Mesendoderm (in vitro differentiated cells): ENCODE data around the gene IFT57.

ENCODE experiments used
- DNase-seq: peaks from one replicate; pipeline ENCODE4 v3.0.0; 2013
- H2AK5ac ChIP-seq: 2 replicates; pipeline ENCODE4 v1.6.1; 2013; ENCODE audit warnings: low read length, inconsistent platforms
- H2BK120ac ChIP-seq: 2 replicates; pipeline ENCODE4 v1.6.1; 2013; ENCODE audit warnings: low read depth, mild to moderate bottlenecking, low read length, moderate library complexity, mixed read lengths
- H2BK15ac ChIP-seq: replicated peaks from 2 replicates; pipeline ENCODE4 v1.6.1; 2013; ENCODE audit warnings: low read depth, mild to moderate bottlenecking, moderate library complexity
- H2BK5ac ChIP-seq: 2 replicates; pipeline ENCODE4 v1.6.1; 2013; ENCODE audit warnings: low read length, inconsistent platforms
- H3K18ac ChIP-seq: 2 replicates; pipeline ENCODE4 v1.6.1; 2013; ENCODE audit warnings: mild to moderate bottlenecking, low read length, mixed read lengths
- H3K23ac ChIP-seq: one replicate; pipeline ENCODE4 v1.6.1; 2013; ENCODE audit warnings: low read length
- H3K27ac ChIP-seq: 2 replicates; pipeline ENCODE4 v1.5.1; 2013; ENCODE audit warnings: low read depth, mild to moderate bottlenecking, inconsistent platforms, low read length, moderate library complexity
- H3K27me3 ChIP-seq: 2 replicates; pipeline ENCODE4 v1.6.1; 2013; ENCODE audit warnings: low read length, control low read depth, mild to moderate bottlenecking, inconsistent platforms; ENCODE audit not compliant: insufficient read depth, poor library complexity
- H3K36me3 ChIP-seq: 2 replicates; pipeline ENCODE4 v1.6.1; 2013; ENCODE audit warnings: low read length, inconsistent platforms; ENCODE audit not compliant: control insufficient read depth, insufficient read depth
- H3K4ac ChIP-seq: one replicate; pipeline ENCODE4 v1.6.1; 2013; ENCODE audit warnings: low read depth, mild to moderate bottlenecking, low read length, moderate library complexity
- H3K4me1 ChIP-seq: 2 replicates; pipeline ENCODE4 v1.6.1; 2013; ENCODE audit warnings: low read depth, low read length, inconsistent platforms; ENCODE audit not compliant: control insufficient read depth
- H3K4me2 ChIP-seq: 2 replicates; pipeline ENCODE4 v1.6.1; 2013; ENCODE audit warnings: low read length
- H3K4me3 ChIP-seq: 2 replicates; pipeline ENCODE4 v1.5.1; 2013; ENCODE audit warnings: mild to moderate bottlenecking, low read length
- H3K56ac ChIP-seq: one replicate; pipeline ENCODE4 v1.6.1; 2013; ENCODE audit warnings: low read length
- H3K79me1 ChIP-seq: 2 replicates; pipeline ENCODE4 v1.6.1; 2013; ENCODE audit warnings: low read length, inconsistent platforms
- H3K79me2 ChIP-seq: 2 replicates; pipeline ENCODE4 v1.6.1; 2013; ENCODE audit warnings: mild to moderate bottlenecking, low read length; ENCODE audit not compliant: control insufficient read depth, insufficient read depth
- H3K9ac ChIP-seq: 2 replicates; pipeline ENCODE4 v1.6.1; 2013; ENCODE audit warnings: low read length, inconsistent platforms
- H4K5ac ChIP-seq: one replicate; pipeline ENCODE4 v1.6.1; 2013; ENCODE audit warnings: low read length
- H4K8ac ChIP-seq: one replicate; pipeline ENCODE4 v1.6.1; 2013; ENCODE audit warnings: low read depth, mild to moderate bottlenecking, control low read depth, low read length, moderate library complexity
- WGBS: extraction: QIAGEN DNeasy Blood & Tissue Kit; methylation state at CpG from one replicate; pipeline ENCODE4 v1.1.7; 2013; ENCODE audit warnings: low lambda C conversion rate, missing lambda C conversion rate; ENCODE audit not compliant: insufficient coverage; ENCODE audit errors: extremely low coverage; 5-methylcytosine and 5-hydroxymethylcytosine counted together

Gene IFT57

DNA sequence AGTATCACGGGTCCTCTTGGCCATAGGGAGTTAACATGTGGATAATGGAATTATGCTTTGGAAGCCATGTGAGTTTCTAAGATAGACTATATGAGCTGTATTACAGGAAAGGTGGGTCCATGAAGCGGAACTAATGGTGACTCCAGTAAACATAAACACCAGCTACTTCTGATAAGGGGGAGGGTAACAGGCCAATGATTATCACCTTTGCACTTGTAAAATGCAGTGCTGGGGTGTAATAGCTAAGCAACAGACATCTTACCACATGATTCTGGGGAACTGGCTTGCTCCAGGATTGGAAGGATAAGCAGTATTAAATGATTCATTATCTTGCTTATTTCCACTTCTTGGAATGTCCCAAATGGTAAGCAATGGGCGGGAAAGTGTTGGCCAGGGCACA is 70.0 kb downstream of the IFT57 start:
- Histone ChIP-seq H2BK120ac (no peak overlapping the region), H2AK5ac (no peak overlapping the region), H3K4ac (no peak overlapping the region), H3K4me2 (no peak overlapping the region), H2BK15ac (no peak overlapping the region), H3K79me1 (no peaks in the 10 kb centered on the region), H3K79me2 (no peaks in the 10 kb centered on the region), H3K56ac (no peak overlapping the region), H4K5ac (no peak overlapping the region), H3K9ac (no peak overlapping the region), H3K27ac (no peak overlapping the region), H3K23ac (no peak overlapping the region), H3K4me3 (no peak overlapping the region), H2BK5ac (no peak overlapping the region), H3K4me1 (no peaks in the 10 kb centered on the region), H4K8ac (no peak overlapping the region), H3K18ac (no peak overlapping the region), H3K27me3 (no peaks in the 10 kb centered on the region), H3K36me3 (no peaks in the 10 kb centered on the region)
- DNase-seq = peak; percentile 54
- WGBS = no CpG with 5 or more reads among the region's 3 CpGs

- H3K79me1 ChIP-seq = no peaks in the 10 kb centered on the region
- H3K36me3 ChIP-seq = no peaks in the 10 kb centered on the region
- H3K4me2 ChIP-seq = no peak overlapping the region
- no peak overlapping the region for H3K4ac ChIP-seq
- H4K8ac ChIP-seq = no peak overlapping the region
- H3K4me3 ChIP-seq = no peak overlapping the region
- no peak overlapping the region for H3K56ac ChIP-seq
- no peak overlapping the region for H2BK120ac ChIP-seq
- no peak overlapping the region for H3K27ac ChIP-seq
- H3K23ac ChIP-seq = no peak overlapping the region
- H4K5ac ChIP-seq = no peak overlapping the region
- no peak overlapping the region for H2BK15ac ChIP-seq
- H2BK5ac ChIP-seq = no peak overlapping the region
- no CpG with 5 or more reads among the region's 10 CpGs for WGBS
- no peak overlapping the region for H3K9ac ChIP-seq
- no peak overlapping the region for H2AK5ac ChIP-seq
- H3K4me1 ChIP-seq = no peaks in the 10 kb centered on the region
- no peaks in the 10 kb centered on the region for H3K27me3 ChIP-seq
- H3K18ac ChIP-seq = no peak overlapping the region
- H3K79me2 ChIP-seq = no peaks in the 10 kb centered on the region
- DNase-seq = no peak
Measured at GRCh38 chr3:108150200-108150599, 72.0 kb downstream of the IFT57 start.

DNA sequence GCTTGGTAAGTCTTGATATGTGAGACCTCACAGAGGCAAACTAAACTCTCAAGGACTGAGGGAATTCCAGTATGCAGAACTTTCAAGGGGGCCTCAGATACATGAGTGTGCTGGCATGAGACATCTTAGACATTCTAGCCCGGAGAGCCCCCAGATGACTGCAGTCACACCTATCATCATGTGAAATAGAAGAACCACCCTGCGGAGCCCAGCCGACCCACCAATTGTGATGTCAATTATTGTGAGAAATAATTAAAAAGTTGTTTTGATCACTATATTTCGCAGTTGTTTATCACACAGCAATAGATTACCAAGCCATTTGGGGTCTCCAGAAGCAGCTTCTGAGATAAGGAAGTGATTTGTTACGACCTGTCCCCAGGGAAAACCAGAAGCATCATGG is 76.1 kb downstream of the IFT57 start:
- Histone ChIP-seq H3K4me1 (no peaks in the 10 kb centered on the region), H2BK15ac (no peak overlapping the region), H3K4ac (no peak overlapping the region), H3K27me3 (no peaks in the 10 kb centered on the region), H3K36me3 (no peaks in the 10 kb centered on the region), H3K4me3 (no peak overlapping the region), H3K4me2 (no peak overlapping the region), H2BK5ac (no peak overlapping the region), H3K18ac (no peak overlapping the region), H2AK5ac (no peak overlapping the region), H3K27ac (no peak overlapping the region), H3K23ac (no peak overlapping the region), H4K5ac (no peak overlapping the region), H3K56ac (no peak overlapping the region), H2BK120ac (no peak overlapping the region), H3K9ac (no peak overlapping the region), H3K79me1 (no peaks in the 10 kb centered on the region), H4K8ac (no peak overlapping the region), H3K79me2 (no peaks in the 10 kb centered on the region)
- no peak for DNase-seq
- WGBS = no CpG with 5 or more reads among the region's 5 CpGs

DNA sequence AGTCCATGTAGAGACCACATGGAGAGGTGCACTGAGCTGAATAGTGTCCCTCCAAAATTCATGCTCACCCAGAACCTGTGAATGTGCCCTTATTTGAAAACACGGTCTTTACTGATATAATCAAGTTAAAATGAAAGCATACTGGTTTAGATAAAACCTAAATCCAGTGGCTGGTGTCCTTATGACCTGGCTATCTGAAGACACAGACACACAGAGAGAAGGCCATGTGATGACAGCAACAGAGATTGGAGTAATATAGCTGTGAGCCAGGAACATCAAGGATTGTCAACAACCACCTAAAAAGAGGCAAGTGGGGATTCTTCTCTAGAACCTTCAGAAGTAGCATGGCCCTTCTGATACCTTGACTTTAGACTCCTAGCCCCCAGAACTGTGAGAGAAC is 76.6 kb downstream of the IFT57 start:
- no peak overlapping the region for H4K5ac ChIP-seq
- no peaks in the 10 kb centered on the region for H3K27me3 ChIP-seq
- no peak overlapping the region for H3K4me3 ChIP-seq
- H3K79me2 ChIP-seq = no peaks in the 10 kb centered on the region
- H2BK120ac ChIP-seq = no peak overlapping the region
- DNase-seq = no peak
- no peak overlapping the region for H2AK5ac ChIP-seq
- no peaks in the 10 kb centered on the region for H3K36me3 ChIP-seq
- no peak overlapping the region for H3K23ac ChIP-seq
- H4K8ac ChIP-seq = no peak overlapping the region
- no peak overlapping the region for H3K18ac ChIP-seq
- no peak overlapping the region for H3K4me2 ChIP-seq
- H3K27ac ChIP-seq = no peak overlapping the region
- H3K4ac ChIP-seq = no peak overlapping the region
- H3K4me1 ChIP-seq = no peaks in the 10 kb centered on the region
- H3K56ac ChIP-seq = no peak overlapping the region
- H3K9ac ChIP-seq = no peak overlapping the region
- H2BK5ac ChIP-seq = no peak overlapping the region
- WGBS = no CpG with 5 or more reads among the region's 1 CpG
- no peak overlapping the region for H2BK15ac ChIP-seq
- no peaks in the 10 kb centered on the region for H3K79me1 ChIP-seq

DNA sequence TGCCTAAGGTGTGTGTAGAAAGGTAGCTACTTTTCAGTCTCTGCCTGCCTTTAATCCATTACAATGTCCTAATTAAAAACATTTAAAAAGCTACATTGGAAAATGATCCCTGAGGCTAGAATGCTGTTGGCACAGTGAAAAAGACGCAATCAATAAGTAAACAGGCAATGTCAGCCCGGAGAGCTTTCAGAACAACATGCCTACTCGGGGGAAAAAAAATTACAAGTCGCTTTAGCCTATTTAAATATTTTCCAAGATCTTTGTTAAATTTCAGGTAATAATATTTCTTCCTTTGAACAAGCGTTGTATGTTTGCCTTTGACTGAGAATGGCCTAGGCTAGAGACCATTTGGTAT is 84.8 kb downstream of the IFT57 start:
- no peak overlapping the region for H3K4ac ChIP-seq
- no peaks in the 10 kb centered on the region for H3K27me3 ChIP-seq
- no peaks in the 10 kb centered on the region for H3K79me1 ChIP-seq
- WGBS = no CpG with 5 or more reads among the region's 5 CpGs
- H4K8ac ChIP-seq = no peak overlapping the region
- no peak overlapping the region for H3K23ac ChIP-seq
- H2BK15ac ChIP-seq = no peak overlapping the region
- no peak overlapping the region for H2AK5ac ChIP-seq
- H3K4me2 ChIP-seq = no peak overlapping the region
- no peak overlapping the region for H3K27ac ChIP-seq
- no peak overlapping the region for H4K5ac ChIP-seq
- H3K36me3 ChIP-seq = no peaks in the 10 kb centered on the region
- no peak overlapping the region for H2BK5ac ChIP-seq
- DNase-seq = no peak
- H2BK120ac ChIP-seq = no peak overlapping the region
- H3K56ac ChIP-seq = no peak overlapping the region
- no peaks in the 10 kb centered on the region for H3K4me1 ChIP-seq
- H3K4me3 ChIP-seq = no peak overlapping the region
- H3K9ac ChIP-seq = no peak overlapping the region
- H3K18ac ChIP-seq = no peak overlapping the region
- H3K79me2 ChIP-seq = no peaks in the 10 kb centered on the region

GRCh38 chr3:108136561-108137459 is 85.4 kb downstream of the IFT57 start:
- Histone ChIP-seq H3K27me3 (no peaks in the 10 kb centered on the region), H4K8ac (no peak overlapping the region), H2BK120ac (no peak overlapping the region), H2AK5ac (no peak overlapping the region), H4K5ac (no peak overlapping the region), H2BK5ac (no peak overlapping the region), H3K4me2 (no peak overlapping the region), H3K9ac (no peak overlapping the region), H3K4me3 (no peak overlapping the region), H3K23ac (no peak overlapping the region), H3K79me2 (no peaks in the 10 kb centered on the region), H3K56ac (no peak overlapping the region), H3K27ac (no peak overlapping the region), H3K4ac (no peak overlapping the region), H3K18ac (no peak overlapping the region), H3K4me1 (no peaks in the 10 kb centered on the region), H3K79me1 (no peaks in the 10 kb centered on the region), H3K36me3 (no peaks in the 10 kb centered on the region), H2BK15ac (no peak overlapping the region)
- WGBS = no CpG with 5 or more reads among the region's 13 CpGs
- no peak for DNase-seq
